HG02588 (cell line): ENCODE results near the gene GPR137B.

Experiments
- ATAC-seq: cut with Tn5 transposase; IDR thresholded peaks from one replicate; pipeline ENCODE4 v1.9.1; 2021; ENCODE audit warnings: mild to moderate bottlenecking, moderate library complexity; ENCODE audit not compliant: unreplicated experiment

Gene GPR137B

GRCh38 chr1:236253119-236253518, 110.8 kb downstream of the GPR137B start:
- no peak for ATAC-seq

DNA sequence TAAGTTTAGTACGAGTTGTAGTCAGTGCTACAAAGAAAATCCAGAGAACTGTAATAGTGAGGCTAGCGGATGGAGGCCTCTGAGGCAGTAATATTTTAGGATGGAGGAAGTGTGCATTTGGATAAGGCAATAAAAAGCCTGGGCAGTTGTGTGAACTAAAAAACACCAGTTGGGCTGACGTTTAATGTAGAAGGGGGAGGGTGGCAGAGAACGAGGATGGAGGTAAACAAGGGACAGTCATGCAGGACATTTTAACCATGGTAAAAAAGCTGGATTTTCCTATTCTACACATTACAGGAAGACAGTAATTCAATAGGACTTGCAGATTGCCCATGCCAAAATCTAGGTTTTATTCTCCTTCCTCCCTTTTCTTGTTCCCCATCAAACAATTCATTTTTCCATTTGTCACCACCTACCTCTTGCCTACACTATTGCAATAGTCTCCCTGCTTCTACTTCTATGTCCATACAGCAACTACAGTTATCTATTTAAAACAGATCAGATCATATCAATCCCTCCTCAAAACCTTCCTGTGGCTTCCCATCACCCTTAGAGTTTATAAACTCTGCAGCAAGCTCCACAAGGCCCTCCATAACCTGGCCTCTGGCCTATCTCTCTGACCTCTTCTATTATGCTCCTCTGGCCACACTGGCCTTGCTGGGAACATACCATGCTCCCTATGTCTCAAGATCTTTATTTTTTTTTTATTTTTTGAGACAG, 111.7 kb downstream of the GPR137B start:
- ATAC-seq: no peak

GRCh38 chr1:236257216-236257615, 114.9 kb downstream of the GPR137B start:
- ATAC-seq: no peak

DNA sequence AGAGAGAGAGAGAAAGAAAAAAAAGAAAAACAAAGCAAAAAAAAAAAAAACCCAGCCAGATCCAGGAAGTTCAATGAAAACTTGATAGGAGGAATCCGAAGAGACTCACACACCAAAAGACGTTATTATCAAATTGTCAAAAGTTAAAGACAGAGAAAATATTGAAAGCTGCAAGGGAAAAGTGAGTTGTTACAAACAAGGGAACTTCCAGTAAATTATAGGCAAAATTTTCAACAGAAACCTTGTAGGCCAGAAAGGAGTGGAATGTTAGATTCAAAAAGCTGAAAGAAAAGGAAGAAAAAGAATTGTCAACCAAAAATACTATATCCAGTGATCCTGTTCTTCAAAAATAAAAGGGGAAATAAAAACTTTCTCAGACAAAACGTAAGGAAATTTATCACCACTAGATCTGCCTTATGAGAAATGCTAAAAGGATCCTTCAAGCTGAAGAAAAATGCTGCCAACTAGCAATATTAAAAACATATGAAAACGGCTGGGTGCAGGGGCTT, 115.8 kb downstream of the GPR137B start:
- ATAC-seq: no peak
